ENCODE measurements around the gene TACR2.

The TACR2 gene

DNA sequence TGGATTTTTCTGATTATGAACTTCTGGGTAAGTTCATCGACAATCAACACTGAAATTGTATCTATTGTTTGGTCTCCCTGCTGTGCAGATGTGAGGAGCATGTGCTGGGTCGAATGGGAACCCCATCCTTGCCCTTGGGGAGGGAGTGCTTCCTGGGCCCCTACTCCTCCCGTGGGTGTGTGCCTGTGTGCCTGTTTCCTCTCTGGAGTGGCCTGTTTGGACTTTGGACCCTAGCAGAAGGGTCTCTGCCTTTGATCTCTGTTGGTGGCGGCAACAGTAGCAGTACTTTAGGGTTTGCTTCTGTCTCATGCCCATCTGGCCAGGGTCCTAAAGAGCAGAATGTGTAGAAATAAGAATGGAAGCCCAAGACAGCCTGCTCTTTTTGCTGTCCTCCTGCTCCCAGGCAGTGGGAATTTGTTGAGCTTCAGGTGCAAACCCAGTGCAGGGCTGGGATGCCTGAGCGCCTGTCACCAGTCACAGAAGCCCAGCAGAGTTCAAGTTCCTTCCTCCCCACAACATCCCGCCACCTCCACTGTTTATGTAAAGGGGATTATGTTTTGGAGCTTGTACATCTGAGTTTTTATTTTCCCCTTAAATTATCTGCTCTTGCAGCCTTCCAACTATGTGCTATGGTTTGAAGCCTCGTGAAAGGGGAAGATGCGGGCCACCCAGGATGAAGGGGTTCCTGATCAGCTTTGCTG lies 1.5 kb upstream of the TACR2 start:
- DNase-seq, result no peak

DNA sequence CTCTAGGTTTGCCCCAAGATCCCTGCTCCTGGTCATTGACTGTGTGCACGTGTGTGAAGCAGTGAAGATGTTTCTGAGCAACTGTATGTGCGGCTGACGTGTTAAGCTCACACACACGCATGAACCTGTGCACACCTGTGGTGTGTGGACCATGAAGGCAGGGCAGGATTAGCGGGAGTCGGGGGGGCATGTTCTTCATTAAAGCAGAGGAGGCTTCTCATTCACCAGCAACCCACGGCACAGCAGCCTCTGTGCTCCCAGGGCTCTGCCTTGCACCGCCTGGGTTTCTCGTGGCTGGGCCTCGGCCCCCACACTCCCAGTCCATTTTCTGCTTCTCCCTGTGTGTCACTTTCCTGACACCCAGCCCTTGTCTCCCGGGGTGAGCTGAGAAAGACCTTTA lies 824 bp upstream of the TACR2 start:
- no peak for DNase-seq

DNA sequence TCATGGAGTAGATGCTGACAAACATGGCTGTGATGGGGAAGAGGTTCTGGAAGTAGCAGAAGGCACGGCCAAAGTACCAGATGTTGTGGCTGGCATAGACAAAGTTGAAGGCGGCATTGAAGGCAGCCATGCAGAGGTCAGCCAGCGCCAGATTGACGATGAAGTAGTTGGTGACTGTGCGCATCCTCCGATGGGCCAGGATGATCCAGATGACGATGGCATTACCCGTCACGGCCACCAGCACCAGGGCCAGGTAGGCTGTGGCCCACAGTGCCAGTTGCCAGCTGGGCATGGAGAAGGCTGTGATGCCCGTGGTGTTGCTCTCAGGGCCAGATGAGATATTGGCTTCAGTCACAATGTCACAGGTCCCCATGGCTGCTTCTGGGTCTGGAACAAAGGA lies 767 bp downstream of the TACR2 start:
- DNase-seq, result no peak

DNA sequence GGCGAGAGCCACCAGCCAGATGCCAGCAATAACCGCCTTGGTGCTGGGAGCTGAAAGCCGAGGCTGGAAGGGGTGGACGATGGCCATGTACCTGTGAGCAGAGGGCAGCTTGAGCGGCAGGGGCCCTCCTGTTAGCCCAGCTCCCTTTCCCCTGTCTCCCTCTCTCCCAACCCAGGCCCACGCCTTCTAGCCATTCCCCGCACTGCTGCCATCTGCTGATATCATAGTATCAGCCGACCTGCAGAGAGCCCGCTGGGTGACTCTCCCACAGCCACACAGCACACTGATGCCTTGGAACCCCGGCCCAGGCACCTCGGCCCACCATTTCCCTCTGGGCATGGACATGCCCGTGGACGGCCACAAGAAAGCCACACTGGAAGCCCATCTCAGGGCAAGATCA lies 1.7 kb downstream of the TACR2 start:
- no peak for DNase-seq

DNA sequence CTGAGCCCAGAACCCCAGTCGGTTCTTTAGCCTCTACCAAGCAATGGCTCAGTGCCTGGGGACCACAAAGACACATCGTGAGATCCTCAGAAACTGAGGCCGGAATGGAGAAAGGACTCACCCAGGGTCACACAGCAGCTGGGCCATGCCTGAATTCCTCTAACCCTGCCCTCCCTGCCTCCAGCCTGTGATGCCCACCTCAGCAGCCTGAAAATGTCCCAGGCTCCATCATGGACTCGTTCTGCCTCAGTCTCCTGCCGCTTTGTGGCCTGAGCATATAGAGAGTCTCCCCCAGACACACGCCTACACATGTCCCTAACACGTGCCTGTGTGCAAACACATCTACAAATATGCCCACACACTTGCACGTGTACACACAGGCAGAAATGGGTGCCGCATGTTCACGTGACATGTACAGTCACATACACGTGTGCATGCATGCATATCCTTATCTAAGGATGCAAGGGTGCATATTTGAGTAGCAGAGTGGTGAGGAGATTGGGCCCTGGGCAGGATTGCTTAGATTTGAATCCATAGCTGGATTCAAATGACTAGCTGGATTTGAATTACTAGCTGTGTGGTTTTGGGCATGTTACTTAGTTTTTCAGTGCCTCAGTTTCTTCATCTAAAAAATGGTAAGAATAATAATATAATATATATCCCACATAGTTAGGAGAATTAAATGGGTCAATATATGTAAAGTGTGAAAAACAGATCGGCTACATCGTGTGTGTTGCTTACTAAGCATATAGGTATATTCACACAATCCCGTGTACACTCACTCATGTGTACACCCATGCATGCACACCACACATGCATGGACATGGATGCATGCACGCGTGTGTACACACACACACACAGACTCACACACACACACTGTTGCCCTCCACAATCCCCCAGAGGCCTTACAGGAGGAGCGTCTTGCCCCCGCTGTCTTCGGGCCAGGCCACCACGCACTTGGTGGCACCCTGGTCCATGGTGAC lies 2.4 kb downstream of the TACR2 start:
- no peak for DNase-seq

DNA sequence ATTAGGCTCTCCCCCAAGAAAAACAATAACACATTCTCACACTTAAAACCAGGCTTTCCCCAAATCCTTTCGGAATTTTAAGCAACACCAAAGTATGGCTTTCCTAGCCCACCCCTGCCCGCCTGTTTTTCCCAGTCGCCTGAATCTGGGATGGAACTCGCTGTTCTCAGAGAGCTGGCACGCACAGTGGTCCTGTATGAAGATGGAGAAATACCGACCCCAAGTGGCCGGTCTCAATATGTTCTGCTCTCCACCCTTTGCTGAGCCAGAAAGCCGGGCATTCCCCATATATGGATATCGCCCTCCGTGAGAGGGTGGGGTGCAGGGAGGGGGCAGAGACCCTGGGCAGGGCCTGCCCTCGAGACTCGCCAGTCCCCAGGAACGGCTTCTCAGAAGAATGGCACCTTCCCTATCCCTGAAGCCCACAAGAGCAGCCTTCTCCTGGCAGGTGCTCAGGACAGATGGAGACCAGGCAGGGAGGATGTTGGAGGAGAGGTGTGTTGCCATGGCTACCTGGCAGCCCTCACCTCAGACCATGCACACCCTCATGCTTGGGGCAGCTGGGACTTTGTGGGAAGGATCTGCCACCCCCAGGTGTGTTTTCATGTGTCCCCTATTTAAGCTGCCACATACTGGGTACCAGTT lies 3.4 kb downstream of the TACR2 start:
- DNase-seq, result peak; percentile 15 to 33

DNA sequence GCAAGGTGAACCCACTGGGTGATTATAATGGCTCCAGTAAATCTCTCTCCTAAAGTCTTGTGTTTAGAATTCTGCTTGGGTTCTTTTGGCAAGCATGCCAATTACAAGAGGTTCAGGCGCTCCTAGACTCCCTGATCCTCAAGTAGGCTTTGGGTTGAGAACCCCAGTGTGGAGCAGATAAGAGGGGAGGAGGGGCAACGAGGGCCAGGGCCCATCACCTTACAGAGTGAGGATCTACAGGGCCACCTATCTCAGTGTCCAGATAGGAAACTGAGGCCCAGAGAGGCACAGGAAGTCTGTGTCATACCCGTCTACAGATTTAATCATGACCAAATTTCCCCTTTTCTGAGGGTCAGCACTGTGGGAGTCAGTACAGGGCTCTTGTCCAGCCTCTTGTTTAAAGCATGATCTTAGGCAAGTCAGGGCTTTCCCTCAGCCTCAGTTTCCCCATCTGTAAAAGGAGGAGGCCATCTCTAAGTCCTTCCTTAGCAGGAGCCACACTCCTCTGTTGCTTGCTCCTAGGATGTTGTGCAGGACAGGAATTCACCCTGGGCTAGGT lies 4.4 kb downstream of the TACR2 start:
- no peak for DNase-seq

DNA sequence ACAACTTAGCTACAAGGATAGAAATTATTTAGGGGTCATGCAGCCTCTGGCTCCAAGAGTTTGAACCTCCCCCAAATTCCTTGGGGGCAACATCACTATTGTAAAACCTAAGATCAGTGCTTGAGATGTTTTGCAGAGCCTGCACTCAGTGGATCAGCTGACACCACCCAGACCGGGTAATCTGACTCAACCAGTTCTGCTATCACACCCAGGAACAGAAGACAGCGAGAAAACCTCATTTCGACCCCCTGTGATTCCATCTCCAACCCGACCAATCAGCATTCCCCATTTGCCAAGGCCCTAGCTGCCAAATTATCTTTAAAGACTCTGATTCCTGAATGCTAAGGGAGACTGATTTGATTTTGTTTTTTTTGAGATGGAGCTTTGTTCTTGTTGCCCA lies 5.2 kb downstream of the TACR2 start:
- no peak for DNase-seq

DNA sequence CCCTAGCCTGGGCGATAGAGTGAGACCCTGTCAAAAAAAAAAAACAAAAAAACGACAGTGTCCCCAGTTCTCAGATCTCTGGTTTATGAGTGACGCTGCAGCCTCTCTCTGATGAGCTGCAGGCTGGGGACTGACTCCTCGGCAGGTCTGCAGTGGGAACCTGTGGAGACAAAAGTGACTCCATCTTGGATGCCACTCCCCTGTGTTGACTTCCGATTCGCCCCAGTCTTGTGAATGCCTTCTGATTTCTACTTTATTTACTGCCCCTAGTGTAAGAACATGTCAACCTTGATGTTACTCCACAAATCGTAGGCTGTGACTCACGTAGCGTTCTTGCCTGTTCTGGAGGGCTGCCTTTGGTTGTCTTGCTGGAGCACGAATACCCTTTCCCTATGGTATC lies 6.2 kb downstream of the TACR2 start:
- DNase-seq, result no peak

DNA sequence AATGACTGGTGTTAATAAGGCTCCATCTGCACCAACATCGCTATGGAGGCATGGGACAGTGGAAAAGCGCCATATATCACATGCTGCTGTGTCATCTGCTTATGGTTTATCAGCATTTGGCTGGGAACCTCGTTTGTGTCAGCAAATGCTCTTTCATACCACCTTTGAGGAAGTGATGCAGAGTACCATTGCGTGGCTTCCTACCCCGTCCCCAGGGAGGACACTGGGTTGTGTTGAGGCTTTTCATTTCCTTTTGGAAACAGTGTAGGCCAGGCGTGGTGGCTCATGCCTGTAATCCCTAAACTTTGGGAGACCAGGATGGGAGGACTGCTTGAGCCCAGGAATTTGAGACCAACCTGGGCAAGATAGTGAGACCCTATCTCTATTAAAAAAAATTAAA lies 6.8 kb downstream of the TACR2 start:
- no peak for DNase-seq

DNA sequence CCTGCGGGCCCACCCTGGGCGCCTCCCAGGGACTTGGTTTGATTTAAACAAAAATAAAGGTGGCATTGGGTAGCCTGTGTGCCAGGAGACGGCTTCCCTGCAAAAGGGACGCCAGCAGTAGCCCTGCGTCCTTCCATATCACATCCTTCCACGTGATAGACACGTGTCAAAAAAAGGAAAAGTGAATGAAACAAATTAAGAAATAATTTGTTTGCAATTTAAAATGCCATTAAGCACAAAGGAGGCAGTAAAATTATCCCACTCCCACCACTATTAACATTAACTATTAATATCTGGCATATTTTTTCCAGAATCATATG lies 7.6 kb downstream of the TACR2 start:
- DNase-seq, result no peak

DNA sequence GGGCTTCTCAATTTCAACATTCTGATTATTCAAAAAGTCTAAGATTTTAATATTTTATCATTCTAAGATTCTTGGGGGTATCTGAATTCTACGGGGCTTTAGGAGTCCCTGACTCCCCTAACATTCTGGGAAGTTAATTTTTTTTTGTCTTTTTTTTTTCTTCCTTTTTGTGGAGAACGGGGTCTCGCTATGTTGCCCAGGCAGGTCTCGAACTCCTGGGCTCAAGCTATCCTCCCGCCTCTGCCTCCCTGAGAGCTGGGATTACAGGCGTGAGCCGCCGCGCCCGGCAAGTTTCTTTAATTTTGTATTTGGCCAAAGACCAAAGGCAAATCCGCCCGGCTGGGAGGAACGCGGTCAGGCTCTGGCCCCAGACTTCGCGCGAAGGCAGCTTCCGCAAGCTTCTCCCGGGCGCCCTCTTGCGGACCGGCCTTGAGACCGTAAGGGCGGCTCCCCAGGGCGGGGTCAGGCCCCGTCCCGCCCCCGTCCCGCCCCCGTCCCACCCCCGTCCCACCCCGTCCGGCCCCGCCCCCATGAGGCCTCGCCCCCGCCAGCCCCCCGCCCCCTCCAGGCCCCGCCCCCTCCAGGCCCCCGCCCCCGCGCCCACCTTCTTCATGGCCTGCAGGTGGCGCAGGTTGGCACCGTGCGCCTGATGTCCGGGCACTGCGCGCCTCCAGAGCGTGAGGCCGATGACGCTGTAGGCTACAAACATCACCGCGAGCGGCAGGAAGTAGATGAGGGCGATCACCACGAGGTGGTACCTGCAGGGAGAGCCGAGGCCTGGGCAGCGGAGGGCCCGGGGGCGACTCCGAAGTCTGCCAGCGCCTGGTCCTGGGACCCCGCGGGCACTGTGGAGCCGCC lies 8.2 kb downstream of the TACR2 start:
- peak; percentile 87 to 91 for DNase-seq

DNA sequence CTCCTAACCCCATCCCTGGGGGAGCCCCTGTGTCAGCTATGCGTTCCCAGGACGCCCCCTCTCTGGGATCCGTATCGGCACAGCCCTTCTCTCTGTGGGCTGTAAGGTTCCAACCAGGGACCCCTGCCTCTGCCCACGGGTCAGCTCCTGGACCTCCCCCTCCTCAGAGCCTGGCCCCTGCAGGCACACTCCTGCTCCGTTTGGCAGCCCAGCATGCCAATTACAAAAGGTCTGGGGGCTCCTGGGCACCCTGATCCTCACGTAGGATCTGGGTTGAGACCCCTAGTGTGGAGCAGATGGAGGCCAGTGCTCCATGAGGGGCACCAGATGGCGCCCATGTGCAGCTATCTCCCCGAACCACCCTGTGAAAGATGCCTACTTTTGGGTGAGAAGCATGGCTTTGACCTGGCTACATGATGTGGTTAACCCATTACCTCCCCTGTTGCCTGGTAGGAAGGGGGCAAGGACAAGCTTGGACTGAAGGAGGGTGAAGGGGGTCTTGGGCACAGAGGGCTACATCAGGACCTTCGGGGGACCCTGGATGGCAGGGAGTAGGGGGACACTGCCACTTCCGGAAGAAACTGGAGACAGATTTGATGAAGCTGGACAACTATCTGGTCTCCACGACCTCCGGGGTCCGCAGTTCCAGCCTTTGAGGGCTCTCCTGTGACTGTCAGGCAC lies 9.0 kb downstream of the TACR2 start:
- peak; percentile 23 to 32 for DNase-seq

DNA sequence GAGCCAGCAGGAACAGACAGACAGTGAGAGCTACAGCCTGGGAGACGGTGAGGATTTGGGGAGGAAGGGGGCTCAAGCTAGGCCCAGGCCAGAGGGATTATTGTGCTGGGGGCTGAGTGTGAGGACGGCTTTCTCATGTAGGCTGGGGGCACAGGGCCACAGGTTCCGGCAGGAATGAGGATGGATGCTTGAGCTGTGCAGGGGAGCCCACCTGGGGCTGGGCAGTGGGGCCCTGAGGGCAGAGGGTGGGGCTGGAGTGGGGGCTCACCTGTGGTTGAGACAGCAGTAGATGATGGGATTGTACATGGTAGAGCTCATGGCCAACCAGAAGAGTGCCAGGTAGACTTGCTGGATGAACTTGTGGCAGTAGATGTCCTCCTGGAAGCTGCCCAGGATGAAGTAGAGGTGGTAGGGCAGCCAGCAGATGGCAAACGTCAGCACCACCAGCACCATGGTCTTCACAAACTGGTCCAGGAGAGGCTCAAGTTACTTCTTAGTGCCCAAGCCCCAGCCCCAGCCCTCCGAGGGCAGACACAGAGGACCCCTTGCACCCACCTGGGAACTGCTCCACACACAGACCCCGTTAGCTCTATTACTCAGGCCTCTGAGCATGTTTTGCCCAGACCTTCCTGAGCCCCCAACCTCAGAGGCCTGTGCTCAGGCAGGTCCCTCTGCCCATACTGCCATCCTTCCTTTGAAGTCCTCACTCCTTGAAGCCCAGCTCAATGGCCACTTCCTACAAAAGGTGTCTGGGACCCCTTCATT lies 9.7 kb downstream of the TACR2 start:
- DNase-seq, result no peak

DNA sequence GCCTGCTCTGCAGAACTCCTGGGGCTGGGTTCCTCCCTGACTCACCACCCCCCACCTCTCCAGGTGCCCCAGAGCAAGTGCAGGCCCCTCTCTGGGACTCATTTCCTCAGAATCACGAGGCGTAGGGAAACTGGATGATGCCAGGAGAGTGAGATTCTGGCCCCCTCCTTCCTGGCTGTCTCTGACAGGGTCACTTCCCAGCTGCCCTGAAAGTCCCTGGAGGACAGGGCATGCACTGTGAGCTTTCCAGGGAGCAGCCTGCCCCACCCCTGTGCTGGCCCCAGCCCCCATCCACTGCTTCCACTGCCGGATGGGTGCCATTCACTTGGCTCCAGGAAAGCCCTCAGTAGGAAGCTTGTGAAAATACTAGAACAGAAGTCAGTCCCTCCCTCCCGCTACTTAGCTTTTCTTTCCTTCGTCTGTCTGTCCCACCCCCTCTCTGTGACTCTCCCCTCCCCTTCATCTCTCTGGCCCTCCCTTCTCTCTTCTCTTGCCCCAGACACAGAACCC lies 10.4 kb downstream of the TACR2 start:
- DNase-seq, result no peak

DNA sequence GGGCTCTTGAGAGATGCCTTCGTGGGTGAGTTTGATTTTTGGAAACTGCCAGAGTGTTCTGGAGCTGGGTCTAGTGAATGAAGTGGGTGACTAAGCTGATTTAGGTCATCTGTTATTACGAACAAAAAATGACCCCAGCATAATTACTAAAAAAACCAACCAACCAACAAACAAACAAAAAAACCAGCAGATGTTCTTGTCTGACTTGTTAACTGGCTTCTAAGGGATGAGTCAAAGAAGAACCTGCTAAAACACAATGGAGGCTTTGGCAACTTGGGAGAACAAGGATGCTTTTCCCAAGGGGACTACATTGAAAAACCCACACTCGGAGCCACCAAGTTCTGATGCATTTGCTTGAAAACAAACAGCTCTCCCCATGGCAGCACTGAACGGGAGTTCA lies 11.5 kb downstream of the TACR2 start:
- DNase-seq, result no peak

DNA sequence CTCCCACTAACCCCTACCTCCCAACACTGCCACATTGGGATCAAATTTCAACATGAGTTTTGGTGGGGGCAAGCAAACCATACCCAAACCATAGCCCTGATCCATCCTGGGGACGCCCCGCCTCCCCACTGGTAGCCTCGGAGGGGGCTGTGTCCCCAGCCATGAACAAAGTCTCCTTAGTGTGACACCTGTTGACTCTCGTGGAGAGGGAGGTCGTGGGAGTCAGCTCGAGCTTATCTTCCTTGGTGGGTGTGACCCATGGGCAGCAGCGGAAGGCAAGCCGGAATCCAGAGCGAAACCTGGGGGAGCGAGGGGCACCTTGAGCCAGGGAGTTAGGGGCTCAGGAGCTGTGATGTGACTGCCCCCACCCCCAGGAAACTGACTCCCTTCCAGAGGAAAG lies 11.9 kb downstream of the TACR2 start:
- no peak for DNase-seq

DNA sequence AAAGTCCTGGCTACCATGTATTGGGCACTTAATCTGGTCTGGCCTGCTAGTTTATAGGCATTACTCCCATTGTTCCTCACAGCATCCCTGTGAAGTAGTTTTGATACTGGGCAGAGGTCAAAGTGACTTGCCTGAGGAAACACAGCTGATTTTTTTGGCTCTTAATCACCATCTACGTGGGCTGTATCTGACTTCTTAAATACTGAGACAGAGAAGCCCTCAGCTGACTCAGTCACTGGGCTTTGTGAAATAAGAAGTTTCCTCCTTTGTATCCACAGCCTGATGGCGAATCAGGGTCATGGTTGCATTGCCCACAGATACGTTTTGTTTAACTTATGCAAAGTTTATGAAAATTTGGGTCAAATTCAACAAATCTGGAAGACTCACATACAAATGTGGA lies 13.2 kb downstream of the TACR2 start:
- no peak for DNase-seq

DNA sequence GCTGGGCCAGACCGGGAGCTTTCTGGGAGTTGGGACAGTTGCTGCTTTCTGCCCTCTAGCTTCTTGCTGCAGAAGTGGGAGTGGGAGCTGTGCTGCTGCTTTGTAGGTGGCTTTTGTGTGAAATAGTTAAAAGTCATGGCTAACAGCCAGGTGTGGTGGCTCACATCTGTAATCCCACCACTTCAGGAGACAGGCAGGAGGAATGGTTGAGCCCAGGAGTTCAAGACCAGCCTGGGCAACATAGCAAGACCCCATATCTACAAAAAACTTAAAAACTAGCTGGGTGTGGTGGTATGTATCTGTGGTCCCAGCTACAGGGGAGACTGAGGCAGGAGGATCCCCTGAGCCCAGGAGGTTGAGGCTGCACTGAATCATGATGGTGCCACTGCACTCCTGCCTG lies 13.7 kb downstream of the TACR2 start:
- DNase-seq, result no peak

DNA sequence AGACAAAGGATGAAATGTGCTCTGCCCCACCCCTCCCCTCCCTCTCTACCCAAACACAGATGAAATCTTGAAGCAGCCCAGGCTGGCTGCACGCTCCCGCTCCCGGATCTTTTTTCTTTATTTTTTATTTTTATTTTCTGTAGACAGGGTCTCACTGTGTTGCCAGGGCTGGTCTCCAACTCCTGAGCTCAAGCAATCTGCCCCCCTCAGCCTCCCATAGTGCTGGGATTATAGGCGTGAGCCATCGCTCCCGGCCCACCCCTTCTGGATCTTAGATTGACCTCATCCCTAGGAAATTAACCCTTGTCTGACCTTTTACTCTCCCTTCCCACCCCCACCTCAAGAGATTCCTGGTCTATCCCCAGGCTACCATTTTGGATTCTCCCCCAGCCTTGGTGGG lies 14.3 kb downstream of the TACR2 start:
- DNase-seq, result no peak

DNA sequence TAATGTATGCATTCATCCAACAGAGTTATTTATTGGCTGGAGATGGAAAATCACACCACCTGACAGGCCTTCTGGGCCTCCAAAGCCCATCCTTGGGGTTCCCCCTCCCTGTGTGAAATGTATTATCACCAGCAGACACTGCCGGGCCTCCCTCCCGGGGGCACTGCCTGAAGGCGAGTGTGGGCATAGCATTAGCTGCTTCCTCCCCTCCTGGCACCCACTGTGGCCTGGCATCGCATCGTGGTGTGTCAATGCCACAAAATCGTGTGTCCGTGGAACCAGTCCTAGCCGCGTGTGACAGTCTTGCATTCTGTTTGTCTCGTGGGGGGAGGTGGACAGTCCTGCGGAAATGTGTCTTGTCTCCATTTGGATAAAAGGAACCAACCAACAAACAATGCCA lies 15.3 kb downstream of the TACR2 start:
- DNase-seq, result no peak

Data from activated CD4-positive, alpha-beta T cell treated with anti-CD3 and anti-CD28 coated beads for 4 hours (primary cell).